GM12878 (cell line): ENCODE measurements around the gene GBX1. TPM values are rescaled to one million over a fixed set of nuclear protein-coding genes. Genes with fewer than 3 reads are reported as not detected.

ENCODE experiments used
- ATAC-seq: fragments of 200-7000 bp; cut with Tn5 transposase; 3 replicates; pipeline ENCODE4 v1.9.1; 2020; ENCODE audit warnings: mild to moderate bottlenecking, moderate library complexity
- BruUV-seq: library from RNA; stranded (reverse); fragments of 400-500 nt; replicated peaks from 2 replicates; lab custom pipeline; 2021; lab: Mats Ljungman, UMichigan
- CTCF ChIA-PET: fragments of 300-600 bp; sonication (Branson Sonifier 250); formaldehyde crosslinking; extraction: SDS; loops from one replicate; lab custom pipeline; 2021; ENCODE audit warnings: inconsistent platforms; lab: Yijun Ruan, JAX
- POLR2A ChIA-PET: fragments of 350-600 bp; formaldehyde crosslinking; extraction: SDS; loops from one replicate; lab custom pipeline; 2021; ENCODE audit warnings: inconsistent platforms; lab: Charles Lee
- RAD21 ChIA-PET: fragments of 300-600 bp; sonication (Branson Sonifier 250); formaldehyde crosslinking; loops from one replicate; lab custom pipeline; 2023; ENCODE audit warnings: antibody characterized with exemption; ENCODE audit not compliant: unreplicated experiment; lab: Charles Lee
- SMC1A ChIA-PET: fragments of 300-600 bp; sonication (Branson Sonifier 250); formaldehyde crosslinking; loops from one replicate; lab custom pipeline; 2023; ENCODE audit not compliant: unreplicated experiment, uncharacterized antibody; lab: Charles Lee
- DNase-seq: peaks from one replicate; pipeline ENCODE4 v3.0.0-alpha.2; 2011; ENCODE audit warnings: low read depth, low spot score
- FAIRE-seq: peaks from 3 replicates; lab custom pipeline; 2011; peaks lifted over from hg19 to GRCh38; lab: Jason Lieb, UNC
- H2AFZ ChIP-seq: 2 replicates; pipeline ENCODE4 v1.6.0; 2011; ENCODE audit warnings: low read depth, low read length, control low read depth; ENCODE audit not compliant: control insufficient read depth
- H3K27ac ChIP-seq: 2 replicates; pipeline ENCODE4 v1.5.1; 2011; ENCODE audit warnings: control low read depth; ENCODE audit not compliant: control insufficient read depth, insufficient read depth
- H3K27me3 ChIP-seq, 2 experiments: replicated peaks in 1 of 2; 2 replicates each; pipeline versions ENCODE4 v1.6.0 to v1.6.1; 2011; ENCODE audit warnings: low read length in 1 of 2; ENCODE audit not compliant: control insufficient read depth in 2 of 2, insufficient read depth in 2 of 2
- H3K36me3 ChIP-seq, 2 experiments: 2 replicates each; pipeline ENCODE4 v1.5.1; 2011; ENCODE audit warnings: low read length in 1 of 2; ENCODE audit not compliant: control insufficient read depth in 2 of 2, insufficient read depth in 2 of 2
- H3K4me1 ChIP-seq: 2 replicates; pipeline ENCODE4 v1.6.1; 2011; ENCODE audit warnings: mild to moderate bottlenecking, low read length, moderate library complexity, mixed read lengths; ENCODE audit not compliant: control insufficient read depth, insufficient read depth
- H3K4me2 ChIP-seq: 2 replicates; pipeline ENCODE4 v1.6.0; 2011; ENCODE audit warnings: control low read depth; ENCODE audit not compliant: control insufficient read depth, insufficient read depth
- H3K4me3 ChIP-seq: fragments of 200-600 bp; sonication (generic); 2 replicates; pipeline ENCODE4 v1.5.1; 2016
- H3K79me2 ChIP-seq: 2 replicates; pipeline ENCODE4 v1.6.0; 2011; ENCODE audit warnings: low read length; ENCODE audit not compliant: control insufficient read depth, insufficient read depth
- H3K9ac ChIP-seq: 2 replicates; pipeline ENCODE4 v1.8.0; 2011; ENCODE audit warnings: low read length, control low read depth, mixed read lengths; ENCODE audit not compliant: control insufficient read depth, insufficient read depth
- H3K9me3 ChIP-seq: replicated peaks from 3 replicates; pipeline ENCODE4 v1.5.1; 2011; ENCODE audit warnings: mild to moderate bottlenecking, low read length; ENCODE audit not compliant: control insufficient read depth, insufficient read depth
- H4K20me1 ChIP-seq: 2 replicates; pipeline ENCODE4 v1.6.0; 2011; ENCODE audit not compliant: control insufficient read depth, insufficient read depth
- CHD1 ChIP-seq: IDR thresholded peaks from 2 replicates; pipeline ENCODE4 v1.6.1; 2012; ENCODE audit warnings: low read depth, low read length, improper control_type of control experiment
- CTCF ChIP-seq, 3 experiments: IDR thresholded peaks in 2 of 3; conservative IDR thresholded peaks in 1 of 3; 2 replicates each; pipeline ENCODE4 v1.5.1; 2011; ENCODE audit warnings: low read depth in 3 of 3, low read length in 3 of 3, mild to moderate bottlenecking in 3 of 3, control low read depth in 2 of 3, moderate library complexity in 2 of 3, inconsistent platforms in 1 of 3, mixed read lengths in 1 of 3; ENCODE audit not compliant: control insufficient read depth in 2 of 3, insufficient read depth in 1 of 3; ENCODE audit errors: extremely low read depth in 1 of 3
- E2F8 ChIP-seq: fragments of 450-650 bp; IDR thresholded peaks from 2 replicates; pipeline ENCODE4 v1.6.1; 2018; ENCODE audit warnings: mild to moderate bottlenecking, low read depth, moderate library complexity; ENCODE audit not compliant: partially characterized antibody
- EZH2 ChIP-seq: IDR thresholded peaks from 2 replicates; pipeline ENCODE4 v1.6.1; 2012; ENCODE audit warnings: low read depth, mild to moderate bottlenecking, control low read depth, inconsistent platforms, low read length, borderline replicate concordance; ENCODE audit not compliant: control insufficient read depth
- FOXK2 ChIP-seq: fragments of 450-650 bp; IDR thresholded peaks from 2 replicates; pipeline ENCODE4 v1.6.1; 2017; ENCODE audit warnings: mild to moderate bottlenecking, moderate library complexity
- MAX ChIP-seq: IDR thresholded peaks from 2 replicates; pipeline ENCODE4 v1.6.1; 2012; ENCODE audit warnings: low read depth, low read length, improper control_type of control experiment
- MYC ChIP-seq: IDR thresholded peaks from 2 replicates; pipeline ENCODE4 v1.6.1; 2011; ENCODE audit warnings: mild to moderate bottlenecking, low read length, moderate library complexity, inconsistent platforms; ENCODE audit not compliant: insufficient read depth, insufficient replicate concordance, insufficient read length, severe bottlenecking
- NFYA ChIP-seq: IDR thresholded peaks from 2 replicates; pipeline ENCODE4 v1.6.1; 2011; ENCODE audit warnings: low read depth, mild to moderate bottlenecking, low read length, improper control_type of control experiment, borderline replicate concordance
- NR2C1 ChIP-seq: fragments of 450-650 bp; IDR thresholded peaks from 2 replicates; pipeline ENCODE4 v1.6.1; 2017; ENCODE audit warnings: antibody characterized with exemption, mild to moderate bottlenecking, moderate library complexity
- PBX3 ChIP-seq: IDR thresholded peaks from 2 replicates; pipeline ENCODE4 v1.6.1; 2011; ENCODE audit warnings: mild to moderate bottlenecking, low read depth, low read length, moderate library complexity; ENCODE audit not compliant: insufficient replicate concordance
- PKNOX1 ChIP-seq: fragments of 450-650 bp; IDR thresholded peaks from 2 replicates; pipeline ENCODE4 v1.6.1; 2016; ENCODE audit warnings: mild to moderate bottlenecking
- SMAD1 ChIP-seq: fragments of 450-650 bp; IDR thresholded peaks from 2 replicates; pipeline ENCODE4 v1.6.1; 2018; ENCODE audit warnings: mild to moderate bottlenecking, low read depth; ENCODE audit not compliant: partially characterized antibody
- TARDBP ChIP-seq: IDR thresholded peaks from 2 replicates; pipeline ENCODE4 v1.6.1; 2016; ENCODE audit warnings: borderline replicate concordance
- ZNF217 ChIP-seq: fragments of 450-650 bp; IDR thresholded peaks from 2 replicates; pipeline ENCODE4 v1.6.1; 2017; ENCODE audit warnings: antibody characterized with exemption, mild to moderate bottlenecking
- ZZZ3 ChIP-seq: IDR thresholded peaks from 2 replicates; pipeline ENCODE4 v1.6.1; 2011; ENCODE audit warnings: low read depth; ENCODE audit not compliant: control insufficient read depth, insufficient read length
- WGBS: methylation state at CpG from one replicate; pipeline ENCODE4 v1.1.6; 2016; ENCODE audit warnings: low lambda C conversion rate; ENCODE audit not compliant: insufficient replicate concordance, insufficient coverage; ENCODE audit errors: missing lambda C conversion rate; 5-methylcytosine and 5-hydroxymethylcytosine counted together
- in situ Hi-C: fragments of 300-500 bp; cut with MboI; formaldehyde crosslinking; loops from 9 replicates; pipeline ENCODE4 v1.14.3; 2018; ENCODE audit warnings: mixed read lengths
- intact Hi-C: fragments of 100-400 bp; cut with micrococcal nuclease; formaldehyde crosslinking; loops from one replicate; pipeline ENCODE4 v1.14.2; 2022; ENCODE audit not compliant: unreplicated experiment
- polyA plus RNA-seq, 11 experiments: library from polyadenylated mRNA; depleted of rRNA in 4 of 11; unstranded in 6 of 11; stranded (reverse) in 5 of 11; fragments of >200 nt; fragmentation: Nextera tagmentation in 4 of 11; fragmentation: Illumina TruSeq in 1 of 11; extraction: Ambion mirVana in 4 of 11; extraction: Trizol in 1 of 11; gene quantifications; 1 replicate in 1 of 11; 2 replicates in 10 of 11; pipeline versions ENCODE4 v1.2.1 to v1.2.3, GENCODE V29; 2011 to 2016; ENCODE audit warnings: inconsistent platforms in 2 of 11, missing spikeins in 2 of 11, low read depth in 1 of 11
- total RNA-seq, 4 experiments: library from RNA; depleted of rRNA in 3 of 4; stranded (reverse); fragments of >200 nt in 3 of 4; fragmentation: Illumina TruSeq in 1 of 4; extraction: Trizol in 1 of 4; gene quantifications; 2 replicates each; pipeline versions ENCODE4 v1.2.1 to v1.2.3, GENCODE V29; 2013 to 2021

GBX1 gene
- total and polyA plus RNA-seq, 10 of the 15 experiments (the other 5 are each of a cell fraction or from before 2014, with no cell fraction given) = not detected

- intact Hi-C loops = no loop called here
- ChIA-PET POLR2A (no interaction called here), RAD21 (no interaction called here), SMC1A (no interaction called here), CTCF (interaction anchor here (1.0 kb wide), 1 partner anchor 8 kb away, joined by 4 read pairs; no protein-coding TSS in a partner anchor)
- Histone ChIP-seq H3K36me3 (peaks cover 3 to 17% of the 10 kb centered on the region in 2 experiments; a peak in 3 of 4 replicates), H4K20me1 (no peaks in the 10 kb centered on the region; the same call in 1 of the 2 replicates), H3K9me3 (no peaks in the 10 kb centered on the region), H3K9ac (no peak overlapping the region), H3K4me2 (no peak overlapping the region), H3K4me1 (no peaks in the 10 kb centered on the region), H2AFZ (no peak overlapping the region), H3K27me3 (no peaks in the 10 kb centered on the region), H3K79me2 (no peaks in the 10 kb centered on the region; the same call in none of the 2 replicates), H3K4me3 (no peak overlapping the region), H3K27ac (no peak overlapping the region)
- no peak for TF ChIP-seq NFYA
- no peak for TF ChIP-seq ZZZ3
- no peak for TF ChIP-seq ZNF217
- TF ChIP-seq E2F8 = no peak
- no peak for TF ChIP-seq PBX3
- TF ChIP-seq CTCF (IDR thresholded peaks at IDR 0.05 in 2 of 3, conservative IDR thresholded peaks at IDR 0.05 in 1 of 3; ENCODE audit: control insufficient read depth in 2 of 3, extremely low read depth in 1 of 3, insufficient read depth in 1 of 3, low read depth in 3 of 3, low read length in 3 of 3) = no peak
- no peak for TF ChIP-seq PKNOX1
- no peak for TF ChIP-seq NR2C1
- no peak for TF ChIP-seq TARDBP
- TF ChIP-seq CHD1 = no peak
- TF ChIP-seq MAX = no peak
- TF ChIP-seq FOXK2 = no peak
- TF ChIP-seq EZH2 = no peak
- TF ChIP-seq MYC = no peak
- TF ChIP-seq SMAD1 = no peak
- DNase-seq (no peak), ATAC-seq (no peak), FAIRE-seq (no peak)
- in situ Hi-C loops = no loop called here
- BruUV-seq = no TSS peak
- WGBS = 91% methylated on average over 13 of the region's 14 CpGs
Observed at GRCh38 chr7:151115836-151116418, 51.6 kb downstream of the GBX1 start.
